HG03460 (cell line): ENCODE data around the gene KIF5A.
"Not testable (repeated sequence)": the region's sequence is repeated elsewhere in the genome, so short reads cannot be mapped to it uniquely, and the experiment has no call there.

Experiments
- ATAC-seq: cut with Tn5 transposase; IDR thresholded peaks from one replicate; pipeline ENCODE4 v1.9.1; 2021; ENCODE audit not compliant: unreplicated experiment

The KIF5A gene

GRCh38 chr12:57581802-57582201 is 32.0 kb downstream of the KIF5A start:
- no peak for ATAC-seq

GRCh38 chr12:57582440-57582839 is 32.6 kb downstream of the KIF5A start:
- no peak for ATAC-seq

- peak; percentile 95 for ATAC-seq
Observed at GRCh38 chr12:57583008-57583831, 33.4 kb downstream of the KIF5A start.

- no peak for ATAC-seq
Observed at GRCh38 chr12:57584050-57584449, 34.2 kb downstream of the KIF5A start.

DNA sequence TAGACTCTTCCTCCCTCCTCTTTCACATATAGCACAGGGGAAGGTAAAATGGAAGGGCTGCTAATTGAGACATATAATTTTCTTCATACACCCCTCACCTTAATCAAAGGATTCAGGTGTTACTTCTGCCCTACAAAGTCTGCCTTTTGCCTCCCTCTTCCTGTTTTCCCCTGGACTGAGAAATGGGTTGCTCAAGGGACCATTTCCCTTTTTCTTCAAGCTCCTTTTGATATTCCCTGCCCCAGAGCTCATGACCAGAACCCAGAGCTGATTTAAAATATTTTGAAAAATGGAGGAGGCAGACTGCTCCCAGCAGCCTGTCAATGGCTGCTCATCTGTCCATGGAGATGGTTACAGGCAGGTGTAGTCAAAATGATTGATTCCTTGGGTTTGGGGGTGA is 34.8 kb downstream of the KIF5A start:
- ATAC-seq, result no peak

GRCh38 chr12:57585156-57585555 is 35.3 kb downstream of the KIF5A start:
- ATAC-seq, result no peak

DNA sequence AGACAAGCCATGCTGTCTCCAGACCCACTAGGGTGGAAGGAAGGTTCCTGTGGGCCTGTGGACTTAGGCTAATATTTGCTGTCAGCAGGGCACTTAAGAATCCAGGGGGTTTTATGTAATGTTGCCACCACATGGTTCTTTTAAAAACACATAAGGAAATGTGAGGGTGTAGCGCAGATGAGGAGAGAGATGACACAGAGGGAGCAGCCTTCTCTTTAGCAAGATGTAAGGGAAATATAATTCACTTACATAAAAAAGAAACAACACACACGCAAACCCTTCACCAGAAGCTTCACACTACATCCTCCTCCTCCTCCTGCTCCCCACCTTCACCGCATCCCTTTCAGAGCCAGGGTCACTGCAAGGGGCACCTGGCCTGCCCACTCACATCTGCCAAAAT is 36.3 kb downstream of the KIF5A start:
- ATAC-seq, result no peak

DNA sequence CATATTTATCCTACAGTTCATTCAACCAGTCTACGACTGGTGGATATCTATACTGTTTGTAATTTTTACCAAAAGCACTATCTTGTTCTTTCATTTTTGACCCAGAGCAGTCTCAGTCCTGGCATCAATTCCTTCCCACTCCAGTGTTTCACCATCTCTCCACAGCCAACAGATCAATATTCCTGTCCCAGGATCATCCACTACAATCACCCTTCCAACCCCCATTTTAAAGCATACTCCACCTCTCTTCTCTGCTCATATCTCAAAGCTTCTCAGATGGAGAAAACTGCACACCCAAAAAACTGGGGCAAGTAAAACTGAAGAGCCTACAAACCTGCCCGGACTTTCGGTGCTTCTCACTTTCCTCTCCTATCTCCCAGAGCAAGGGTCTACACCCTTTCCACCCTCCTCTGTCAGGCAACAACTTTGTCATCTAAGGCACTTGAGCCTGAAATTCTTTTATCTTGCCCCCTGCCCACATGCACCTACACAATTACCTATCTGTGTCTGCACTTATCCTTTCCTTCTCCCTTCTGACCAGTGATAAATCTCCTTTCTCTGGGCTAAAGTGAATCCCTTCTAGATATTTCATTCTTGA is 37.1 kb downstream of the KIF5A start:
- ATAC-seq, result no peak

GRCh38 chr12:57588951-57589610 is 39.2 kb downstream of the KIF5A start:
- ATAC-seq, result not testable (repeated sequence)

GRCh38 chr12:57590479-57590863 is 40.6 kb downstream of the KIF5A start:
- ATAC-seq, result no peak

GRCh38 chr12:57590864-57591781 is 41.3 kb downstream of the KIF5A start, which contains the start of gene PIP4K2C:
Gene PIP4K2C (plus strand): TSS chr12:57591192. CDS start chr12:57591290, 98 bp downstream.
- peak; percentile 90 for ATAC-seq

DNA sequence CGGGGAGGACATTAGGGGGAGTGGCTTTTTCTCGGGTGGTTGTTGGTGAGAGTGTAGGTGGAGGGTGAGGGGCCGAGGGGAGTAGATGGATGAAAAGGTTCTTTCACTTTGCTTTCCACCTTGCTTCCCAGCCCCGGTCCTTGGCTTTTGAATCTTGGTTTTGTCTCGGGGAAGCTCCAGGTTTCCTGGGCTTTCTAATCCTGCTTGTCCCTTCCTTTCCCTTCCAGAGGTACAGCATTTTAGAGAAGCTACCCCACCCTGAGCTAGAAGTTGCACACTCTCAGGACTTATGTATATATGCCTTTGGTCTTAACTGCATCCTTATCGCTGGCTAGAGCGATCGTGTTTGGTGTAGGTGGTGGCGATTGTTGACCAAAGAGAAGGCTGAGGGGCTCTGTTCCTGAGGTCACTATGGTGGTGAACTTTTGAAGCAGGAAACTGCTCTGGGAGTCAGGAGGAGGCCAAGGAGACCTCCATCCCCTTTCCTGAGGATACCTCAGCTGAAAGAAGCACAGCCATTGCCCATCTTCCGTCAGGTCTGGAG is 42.0 kb downstream of the KIF5A start:
- ATAC-seq, result peak; percentile 16

DNA sequence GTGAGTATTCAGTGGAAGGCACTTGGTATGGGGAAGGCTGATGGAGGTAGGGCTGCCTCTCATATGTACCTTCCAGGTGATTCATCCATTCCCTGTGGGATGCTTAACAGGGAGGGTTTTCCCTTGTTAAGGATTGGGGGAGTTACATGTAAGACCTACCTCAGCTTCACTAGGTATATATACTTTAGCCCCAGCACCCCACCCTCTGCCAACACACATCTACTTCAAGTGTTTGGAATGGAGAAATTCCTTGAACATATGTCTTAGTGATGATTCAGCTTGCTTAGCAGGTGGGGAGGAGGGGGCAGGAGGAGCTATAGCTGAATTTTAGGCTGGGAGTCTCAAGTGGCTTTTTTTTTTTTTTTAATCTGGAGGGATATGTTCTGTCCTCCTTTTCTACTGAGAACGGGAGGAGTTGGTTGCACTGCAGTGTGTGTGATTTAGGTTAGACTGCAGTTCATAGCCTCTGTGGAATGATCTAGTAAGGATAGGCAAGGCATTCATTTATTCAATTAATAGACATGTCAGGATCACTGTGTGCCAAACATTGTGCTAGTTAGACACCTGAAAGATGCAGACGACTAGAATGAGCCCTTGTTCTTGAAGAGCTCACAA is 42.8 kb downstream of the KIF5A start:
- ATAC-seq, result no peak

DNA sequence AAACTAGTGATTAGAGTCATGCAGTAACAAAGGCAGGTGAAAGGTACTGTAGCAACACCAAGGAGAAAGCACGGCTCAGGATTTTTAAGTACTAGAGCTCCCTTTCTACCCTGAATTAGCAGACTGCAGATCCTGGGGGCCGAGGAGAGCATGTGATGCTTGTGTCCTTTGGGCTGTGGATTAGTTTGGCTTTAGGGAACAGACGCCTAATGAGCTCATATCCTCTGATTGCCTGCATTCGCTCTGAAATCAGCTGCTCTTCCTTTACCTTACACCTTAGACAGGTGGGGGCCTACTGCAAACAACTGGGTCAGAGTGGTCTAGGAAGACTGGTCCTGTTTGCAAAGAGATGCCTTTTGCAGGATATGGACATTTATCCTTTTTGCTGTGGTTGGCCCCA is 43.3 kb downstream of the KIF5A start:
- no peak for ATAC-seq

GRCh38 chr12:57600395-57600794 is 50.6 kb downstream of the KIF5A start:
- no peak for ATAC-seq

GRCh38 chr12:57602544-57602943 is 52.7 kb downstream of the KIF5A start:
- ATAC-seq, result no peak

DNA sequence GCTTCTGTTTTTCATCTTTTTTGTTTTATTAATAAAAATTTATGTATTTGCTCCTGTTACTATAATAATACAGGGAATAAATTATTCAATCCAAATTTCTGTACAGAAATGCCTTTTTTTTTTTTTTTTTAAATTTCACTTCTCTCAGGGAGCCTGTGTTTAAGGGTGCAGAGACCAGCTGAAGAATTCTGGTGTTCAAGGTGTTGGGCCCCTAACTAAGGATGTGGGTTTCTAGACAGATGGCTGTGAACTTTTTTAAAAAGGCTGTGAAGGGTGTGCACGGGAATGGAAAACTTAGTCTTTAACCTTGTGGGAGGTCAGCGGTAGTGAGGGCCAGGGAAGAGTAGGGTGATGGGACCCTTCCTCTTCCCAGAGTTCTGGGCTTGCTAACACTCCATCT is 53.5 kb downstream of the KIF5A start:
- no peak for ATAC-seq

GRCh38 chr12:57603815-57604453 is 54.1 kb downstream of the KIF5A start:
- ATAC-seq, result no peak

GRCh38 chr12:57604454-57604991 is 54.7 kb downstream of the KIF5A start, which contains the start of gene DTX3:
Gene DTX3 (plus strand): TSS chr12:57604824. CDS start chr12:57606518, 1,694 bp downstream.
- no peak for ATAC-seq
